ENCODE data around the gene BCAS4. TPM values are rescaled to one million over a fixed set of nuclear protein-coding genes. Genes with fewer than 3 reads are reported as not detected.

The BCAS4 gene
- total RNA-seq, 1 experiment from 2014 or later, result 7.6 TPM

- no TSS peak for BruUV-seq (replicated peaks)
- Histone ChIP-seq H3K4me2 (no peak overlapping the region), H3K27ac (no peak overlapping the region), H3K9me3 (ENCODE audit: insufficient read depth, low read depth) (no peaks in the 10 kb centered on the region), H3K27me3 (ENCODE audit: insufficient read depth, low read depth) (no peaks in the 10 kb centered on the region), H2AFZ (no peak overlapping the region), H4K20me1 (ENCODE audit: insufficient read depth) (no peaks in the 10 kb centered on the region), H3K9me2 (ENCODE audit: insufficient read depth) (no peaks in the 10 kb centered on the region), H3K4me3 (no peak overlapping the region), H3K79me2 (ENCODE audit: low read depth) (no peaks in the 10 kb centered on the region), H3K36me3 (ENCODE audit: low read depth) (no peaks in the 10 kb centered on the region), H3K4me1 (replicated peaks; ENCODE audit: insufficient read depth) (no peaks in the 10 kb centered on the region), H3F3A (ENCODE audit: insufficient read depth, low read depth) (no peaks in the 10 kb centered on the region; the same call in 1 of the 2 replicates)
- DNase-seq, result no peak
- intact Hi-C loops (cut with micrococcal nuclease; ENCODE audit: unreplicated experiment), result no loop called here
- TF ChIP-seq CTCF (conservative IDR thresholded peaks at IDR 0.05), result no peak
- no peak for TF ChIP-seq EZH2 (IDR thresholded peaks at IDR 0.05; ENCODE audit: low read depth)
- POLR2A ChIA-PET (ENCODE audit: unreplicated experiment), result no interaction called here
- CTCF ChIA-PET, result no interaction called here
These were observed 6.9 kb downstream of the BCAS4 start for GRCh38 chr20:50801747-50802125.

- Histone ChIP-seq H3K9me3 (ENCODE audit: insufficient read depth, low read depth) (no peaks in the 10 kb centered on the region), H3K27ac (no peak overlapping the region), H3F3A (ENCODE audit: insufficient read depth, low read depth) (no peaks in the 10 kb centered on the region), H3K9me2 (ENCODE audit: insufficient read depth) (no peaks in the 10 kb centered on the region), H3K36me3 (ENCODE audit: low read depth) (no peaks in the 10 kb centered on the region), H4K20me1 (ENCODE audit: insufficient read depth) (no peaks in the 10 kb centered on the region), H3K27me3 (ENCODE audit: insufficient read depth, low read depth) (no peaks in the 10 kb centered on the region), H3K79me2 (ENCODE audit: low read depth) (no peaks in the 10 kb centered on the region), H3K4me2 (no peak overlapping the region), H3K4me3 (no peak overlapping the region), H2AFZ (no peak overlapping the region), H3K4me1 (replicated peaks; ENCODE audit: insufficient read depth) (no peaks in the 10 kb centered on the region)
- ChIA-PET CTCF (interaction anchor here (0.6 kb wide), 1 partner anchor 10 kb away, joined by 3 read pairs; no protein-coding TSS in a partner anchor), POLR2A (ENCODE audit: unreplicated experiment) (interaction anchor here (0.5 to 0.6 kb wide), 2 partner anchors 589 to 1306 kb away, joined by 3 to 5 read pairs; no protein-coding TSS in a partner anchor)
- intact Hi-C loops (cut with micrococcal nuclease; ENCODE audit: unreplicated experiment), result no loop called here
- no peak for TF ChIP-seq CTCF (conservative IDR thresholded peaks at IDR 0.05)
- TF ChIP-seq EZH2 (IDR thresholded peaks at IDR 0.05; ENCODE audit: low read depth), result no peak
- no peak for DNase-seq
- no TSS peak for BruUV-seq (replicated peaks)
These were observed 7.4 kb downstream of the BCAS4 start for GRCh38 chr20:50802289-50802688.

- Histone ChIP-seq H3K27ac (no peak overlapping the region), H3K36me3 (ENCODE audit: low read depth) (no peaks in the 10 kb centered on the region), H3K4me3 (no peak overlapping the region), H4K20me1 (ENCODE audit: insufficient read depth) (no peaks in the 10 kb centered on the region), H3K27me3 (ENCODE audit: insufficient read depth, low read depth) (no peaks in the 10 kb centered on the region), H3K9me3 (ENCODE audit: insufficient read depth, low read depth) (no peaks in the 10 kb centered on the region), H3K4me2 (no peak overlapping the region), H3K9me2 (ENCODE audit: insufficient read depth) (no peaks in the 10 kb centered on the region), H3K79me2 (ENCODE audit: low read depth) (no peaks in the 10 kb centered on the region), H3F3A (ENCODE audit: insufficient read depth, low read depth) (no peaks in the 10 kb centered on the region), H2AFZ (no peak overlapping the region), H3K4me1 (replicated peaks; ENCODE audit: insufficient read depth) (no peaks in the 10 kb centered on the region)
- no TSS peak for BruUV-seq (replicated peaks)
- ChIA-PET POLR2A (ENCODE audit: unreplicated experiment) (interaction anchor here (0.7 kb wide), 1 partner anchor 506 kb away, joined by 5 read pairs; no protein-coding TSS in a partner anchor), CTCF (interaction anchor here (0.6 to 0.9 kb wide), 2 partner anchors 10 to 39 kb away, joined by 3 read pairs; partner anchors contain the start of gene BCAS4)
- no peak for DNase-seq
- no peak for TF ChIP-seq EZH2 (IDR thresholded peaks at IDR 0.05; ENCODE audit: low read depth)
- no peak for TF ChIP-seq CTCF (conservative IDR thresholded peaks at IDR 0.05)
- intact Hi-C loops (cut with micrococcal nuclease; ENCODE audit: unreplicated experiment), result no loop called here
These were observed 9.8 kb downstream of the BCAS4 start for GRCh38 chr20:50804437-50805348.

All from PC-9 (cell line).